GM15510 (cell line): Measurements from ENCODE around the gene ITGBL1.

Experiments used
- POLR2A ChIP-seq: IDR thresholded peaks from 3 replicates; pipeline ENCODE4 v1.6.1; 2011; ENCODE audit warnings: borderline replicate concordance; ENCODE audit not compliant: insufficient read length; ENCODE audit errors: extremely low read depth

ITGBL1 gene

GRCh38 chr13:101618440-101619187, 166.1 kb downstream of the ITGBL1 start:
- TF ChIP-seq POLR2A, result no peak

GRCh38 chr13:101621099-101621498, 168.6 kb downstream of the ITGBL1 start:
- no peak for TF ChIP-seq POLR2A

- no peak for TF ChIP-seq POLR2A
Measured at GRCh38 chr13:101623470-101624209, 171.2 kb downstream of the ITGBL1 start.

DNA sequence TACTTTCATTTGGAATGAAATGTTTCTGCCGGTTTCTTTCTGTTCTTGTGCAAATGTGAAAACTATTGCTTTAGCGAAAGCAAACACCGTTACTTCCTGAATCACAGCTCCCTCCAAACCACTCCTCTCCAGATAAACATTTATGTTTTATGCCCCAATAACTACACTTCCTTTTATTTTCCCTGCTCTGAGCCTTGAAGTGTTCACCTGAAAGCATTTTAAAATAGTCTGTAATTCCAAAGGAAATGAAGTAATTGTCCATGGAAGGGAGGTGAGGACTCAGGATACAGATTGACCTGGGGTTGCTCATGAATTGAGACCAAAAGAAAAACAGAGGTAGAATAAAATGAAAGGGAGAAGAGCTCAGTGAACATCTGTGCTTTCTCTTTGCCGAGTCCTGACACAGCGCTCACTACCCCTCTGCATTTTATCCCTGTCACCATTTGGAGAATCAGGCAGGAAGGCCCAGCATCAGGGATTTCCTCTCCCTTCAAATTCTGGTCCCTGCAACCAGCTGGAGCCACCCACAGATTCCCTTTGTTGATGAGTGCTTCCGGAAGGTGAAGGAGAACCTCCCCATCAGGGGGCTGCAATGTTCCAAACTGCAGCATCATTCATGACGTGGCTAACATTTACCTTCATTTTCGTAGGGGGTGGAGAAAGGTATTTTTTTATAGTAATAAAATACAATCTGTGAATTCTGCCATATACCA, 171.9 kb downstream of the ITGBL1 start:
- TF ChIP-seq POLR2A, result no peak

GRCh38 chr13:101624981-101625380, 172.5 kb downstream of the ITGBL1 start:
- TF ChIP-seq POLR2A, result no peak

DNA sequence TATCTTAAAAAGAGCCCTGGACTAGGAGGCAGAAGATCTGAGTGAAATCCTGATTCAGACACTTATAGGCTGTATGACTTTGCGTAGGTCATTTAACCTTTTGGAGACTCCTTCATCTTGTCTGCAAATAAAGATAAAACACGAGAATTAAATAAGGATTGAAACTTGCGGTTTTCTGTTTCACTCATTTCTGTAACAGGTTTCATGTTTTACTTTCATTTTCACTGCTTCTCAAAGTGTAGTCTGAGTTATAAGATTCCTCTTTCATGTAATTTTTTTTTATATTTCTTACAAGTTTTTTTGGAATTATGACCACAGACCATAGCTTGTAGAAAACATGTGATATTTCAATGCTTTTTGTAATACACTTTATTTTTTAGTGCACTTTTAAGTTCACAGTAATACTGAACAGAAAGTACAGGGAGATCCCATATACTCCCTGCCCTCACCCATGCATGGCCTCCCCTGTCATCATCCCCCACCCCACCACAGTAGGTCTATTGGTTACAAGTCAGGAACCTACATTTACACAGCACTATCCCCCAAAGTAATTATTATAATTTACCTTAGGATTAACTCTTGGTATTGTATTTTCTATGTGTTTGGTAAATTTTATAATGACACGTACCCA, 174.6 kb downstream of the ITGBL1 start:
- TF ChIP-seq POLR2A, result no peak

DNA sequence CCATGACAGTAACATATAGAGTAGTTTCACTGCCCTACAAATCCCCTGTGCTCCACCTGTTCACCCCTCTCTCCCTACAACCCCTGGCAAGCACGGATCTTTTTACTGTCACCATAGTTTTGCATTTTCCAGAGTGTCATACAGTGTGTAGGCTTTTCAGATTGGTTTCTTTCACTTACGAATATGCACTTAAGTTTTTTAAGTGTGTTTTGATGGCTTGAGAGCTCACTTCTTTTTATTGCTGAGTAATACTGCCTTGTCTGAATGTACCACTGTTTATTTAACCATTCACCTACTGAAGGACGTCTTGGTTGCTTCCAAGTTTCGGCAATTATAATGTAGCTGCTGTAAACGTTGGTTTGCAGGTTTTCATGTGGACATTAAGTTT, 175.1 kb downstream of the ITGBL1 start:
- no peak for TF ChIP-seq POLR2A

GRCh38 chr13:101628900-101629299, 176.4 kb downstream of the ITGBL1 start:
- no peak for TF ChIP-seq POLR2A

GRCh38 chr13:101631395-101631794, 178.9 kb downstream of the ITGBL1 start:
- no peak for TF ChIP-seq POLR2A

DNA sequence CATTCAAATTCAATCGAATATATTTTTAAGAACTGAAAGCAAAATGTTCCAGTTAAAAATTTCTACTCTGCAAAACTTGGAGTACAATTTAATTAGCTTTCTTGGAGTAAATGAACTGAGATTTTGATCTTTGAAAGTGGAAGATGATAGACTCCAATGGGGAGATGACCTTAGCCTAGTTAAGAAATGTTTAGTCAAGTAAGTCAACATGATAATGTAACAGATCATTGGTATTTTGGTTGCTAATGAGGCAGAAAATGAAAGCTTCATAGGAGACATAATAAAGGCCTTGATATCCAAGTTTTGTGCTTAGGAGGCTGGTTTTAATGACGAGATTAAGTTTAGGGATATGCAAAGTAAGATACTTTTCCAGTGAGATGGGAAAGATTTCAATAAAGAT, 181.7 kb downstream of the ITGBL1 start:
- TF ChIP-seq POLR2A, result no peak

DNA sequence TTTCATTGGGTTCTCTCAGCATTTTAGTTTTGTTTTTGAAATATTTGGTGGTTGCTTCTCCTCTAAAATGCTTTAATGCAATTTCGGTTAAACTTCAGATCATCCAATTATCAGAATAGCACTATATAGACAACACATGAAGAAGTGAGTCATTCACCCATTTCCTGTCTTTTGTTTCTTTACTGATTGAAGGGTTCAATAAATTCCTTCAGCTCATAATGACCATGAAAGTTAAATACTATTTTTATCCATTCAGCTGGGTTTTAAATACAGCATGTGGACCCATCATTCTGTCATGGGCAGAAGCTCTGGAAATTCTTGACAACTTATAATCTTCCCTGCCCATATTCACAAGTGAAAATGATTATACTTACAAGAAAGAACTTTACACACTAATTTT, 187.2 kb downstream of the ITGBL1 start:
- no peak for TF ChIP-seq POLR2A

DNA sequence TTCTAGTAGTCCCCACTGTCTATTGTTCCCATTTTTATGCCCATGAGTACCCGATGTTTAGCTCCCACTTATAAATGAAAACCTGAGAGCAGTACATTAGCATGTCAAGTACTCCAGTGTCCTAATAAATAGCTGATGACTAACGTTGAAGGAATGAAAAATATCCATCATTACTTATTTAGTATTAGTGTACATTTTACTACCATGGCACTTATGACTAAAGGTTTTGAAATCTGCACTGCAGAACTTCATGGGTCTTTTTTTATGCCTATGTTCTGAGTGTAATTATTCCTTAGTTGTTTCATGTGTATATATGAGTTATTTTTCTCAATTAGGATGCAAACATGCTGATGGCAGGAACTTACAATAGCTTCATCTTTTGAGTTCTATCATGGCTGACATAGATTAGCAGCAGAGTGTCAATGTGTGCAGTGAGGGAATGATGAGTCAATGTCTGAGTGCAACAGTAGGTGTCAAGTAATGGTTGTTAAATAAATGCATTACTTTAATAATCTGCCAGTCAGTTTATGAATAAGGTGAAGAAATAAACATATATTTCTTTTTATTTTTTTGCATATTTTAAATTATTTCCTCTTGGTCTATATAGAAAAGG, 188.4 kb downstream of the ITGBL1 start:
- no peak for TF ChIP-seq POLR2A

- no peak for TF ChIP-seq POLR2A
Measured at GRCh38 chr13:101645871-101646270, 193.4 kb downstream of the ITGBL1 start.

- TF ChIP-seq POLR2A, result no peak
Measured at GRCh38 chr13:101647760-101648159, 195.3 kb downstream of the ITGBL1 start.
